ENCODE data around the gene TAF1B. TPM values are rescaled to one million over a fixed set of nuclear protein-coding genes. Genes with fewer than 3 reads are reported as not detected.

The TAF1B gene
- total and polyA plus RNA-seq, 2 donors (not counting 1 experiment from before 2014, with no cell fraction given) = 19.5 to 32.9 TPM

DNA sequence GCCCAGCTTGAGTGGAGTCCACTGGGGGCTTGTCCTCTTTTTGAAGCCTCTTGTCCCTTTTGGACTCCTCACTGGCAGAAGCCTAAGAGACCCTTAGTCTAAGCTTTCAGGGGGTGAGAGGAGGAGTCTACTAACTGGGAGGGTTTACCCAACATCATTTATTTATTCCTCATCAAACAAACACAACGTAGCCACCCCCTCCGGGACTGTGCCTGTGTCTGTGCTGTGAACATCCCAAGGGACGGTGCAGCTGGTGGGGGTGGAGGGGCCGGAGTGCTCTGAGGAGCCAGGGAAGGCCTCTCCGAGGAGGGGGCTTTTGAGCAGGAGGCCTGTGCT lies 42.7 kb upstream of the TAF1B start:
- Histone ChIP-seq H3K9ac (ENCODE audit: insufficient read depth, low read length) (no peak overlapping the region), H2AFZ (ENCODE audit: low read length) (no peak overlapping the region), H3K4me2 (ENCODE audit: extremely low read depth, insufficient read depth, low read length) (no peak overlapping the region), H3K4me3 (replicated peaks in 1 of 4; ENCODE audit: control extremely low read depth in 1 of 4, insufficient read depth in 1 of 4, low read depth in 3 of 4, low read length in 4 of 4) (no peak overlapping the region), H3K27me3 (ENCODE audit: control insufficient read depth, insufficient read depth, low read length) (no peaks in the 10 kb centered on the region), H3K36me3 (ENCODE audit: control insufficient read depth, insufficient read depth, low read length) (no peaks in the 10 kb centered on the region), H4K20me1 (ENCODE audit: control insufficient read depth, extremely low read depth, insufficient read depth, low read length) (no peaks in the 10 kb centered on the region), H3K27ac (ENCODE audit: insufficient read depth, low read length) (peak overlapping the region; percentile 20), H3K79me2 (ENCODE audit: control insufficient read depth, insufficient read depth, low read length) (no peaks in the 10 kb centered on the region), H3K9me3 (ENCODE audit: control insufficient read depth, insufficient read depth, low read depth, low read length) (no peaks in the 10 kb centered on the region), H3K4me1 (ENCODE audit: control insufficient read depth, extremely low read depth, insufficient read depth, low read length) (peaks cover 22% of the 10 kb centered on the region)
- no peak for DNase-seq (ENCODE audit: low read depth in 2 of 2)
- TF ChIP-seq EZH2 (IDR thresholded peaks at IDR 0.05; ENCODE audit: low read length, missing control alignments) = no peak
- TF ChIP-seq, protein P1, sequence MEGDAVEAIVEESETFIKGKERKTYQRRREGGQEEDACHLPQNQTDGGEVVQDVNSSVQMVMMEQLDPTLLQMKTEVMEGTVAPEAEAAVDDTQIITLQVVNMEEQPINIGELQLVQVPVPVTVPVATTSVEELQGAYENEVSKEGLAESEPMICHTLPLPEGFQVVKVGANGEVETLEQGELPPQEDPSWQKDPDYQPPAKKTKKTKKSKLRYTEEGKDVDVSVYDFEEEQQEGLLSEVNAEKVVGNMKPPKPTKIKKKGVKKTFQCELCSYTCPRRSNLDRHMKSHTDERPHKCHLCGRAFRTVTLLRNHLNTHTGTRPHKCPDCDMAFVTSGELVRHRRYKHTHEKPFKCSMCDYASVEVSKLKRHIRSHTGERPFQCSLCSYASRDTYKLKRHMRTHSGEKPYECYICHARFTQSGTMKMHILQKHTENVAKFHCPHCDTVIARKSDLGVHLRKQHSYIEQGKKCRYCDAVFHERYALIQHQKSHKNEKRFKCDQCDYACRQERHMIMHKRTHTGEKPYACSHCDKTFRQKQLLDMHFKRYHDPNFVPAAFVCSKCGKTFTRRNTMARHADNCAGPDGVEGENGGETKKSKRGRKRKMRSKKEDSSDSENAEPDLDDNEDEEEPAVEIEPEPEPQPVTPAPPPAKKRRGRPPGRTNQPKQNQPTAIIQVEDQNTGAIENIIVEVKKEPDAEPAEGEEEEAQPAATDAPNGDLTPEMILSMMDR (conservative IDR thresholded peaks at IDR 0.05 in 1 of 2, IDR thresholded peaks at IDR 0.05 in 1 of 2; ENCODE audit: low read depth in 1 of 2, low read length in 2 of 2) = no peak

DNA sequence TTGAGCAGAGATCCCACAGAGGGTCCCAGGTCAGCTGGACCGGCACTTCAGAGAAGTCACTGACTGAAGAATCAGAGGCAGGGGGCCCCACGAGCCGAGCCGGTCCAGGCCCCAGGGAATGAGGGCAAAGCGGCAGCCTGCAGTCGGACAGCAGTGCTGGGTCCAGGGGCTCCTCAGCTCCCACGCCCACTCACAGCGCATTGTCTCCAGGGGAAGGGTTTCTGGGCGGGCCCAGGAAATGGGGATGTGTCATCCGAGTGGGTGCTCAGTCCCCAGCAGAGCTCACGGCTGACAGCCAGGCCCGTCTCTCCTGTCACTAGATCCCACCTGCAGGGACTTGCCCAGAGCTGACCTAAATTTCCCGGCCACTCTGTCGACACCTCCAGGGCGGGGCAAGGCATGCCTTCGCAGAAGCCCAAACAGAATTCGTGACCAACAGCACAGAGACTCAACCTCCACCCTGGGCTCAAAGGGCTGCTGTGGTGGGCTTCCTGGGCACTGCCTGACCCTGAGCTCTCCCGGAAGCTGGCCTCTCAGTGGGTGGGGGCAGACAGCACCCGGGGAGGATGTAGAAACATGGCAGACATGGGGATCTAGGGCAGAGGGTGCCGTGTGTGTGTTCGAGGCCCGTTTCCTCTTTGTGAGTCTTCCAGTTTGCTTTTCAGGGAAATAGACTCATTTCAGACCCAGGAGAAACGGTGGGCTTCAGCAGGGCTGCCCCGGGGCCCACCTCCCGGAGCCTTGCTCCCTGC lies 42.1 kb upstream of the TAF1B start:
- H3K4me3 ChIP-seq (replicated peaks in 1 of 4; ENCODE audit: control extremely low read depth in 1 of 4, insufficient read depth in 1 of 4, low read depth in 3 of 4, low read length in 4 of 4) = no peak overlapping the region
- H2AFZ ChIP-seq (ENCODE audit: low read length) = no peak overlapping the region
- H3K4me1 ChIP-seq (ENCODE audit: control insufficient read depth, extremely low read depth, insufficient read depth, low read length) = peaks cover 22% of the 10 kb centered on the region
- no peaks in the 10 kb centered on the region for H4K20me1 ChIP-seq (ENCODE audit: control insufficient read depth, extremely low read depth, insufficient read depth, low read length)
- H3K27ac ChIP-seq (ENCODE audit: insufficient read depth, low read length) = peak overlapping the region; percentile 62
- DNase-seq (ENCODE audit: low read depth in 2 of 2) = peak; percentile 48 to 80
- no peak overlapping the region for H3K9ac ChIP-seq (ENCODE audit: insufficient read depth, low read length)
- TF ChIP-seq EZH2 (IDR thresholded peaks at IDR 0.05; ENCODE audit: low read length, missing control alignments) = no peak
- TF ChIP-seq, protein P1 (conservative IDR thresholded peaks at IDR 0.05 in 1 of 2, IDR thresholded peaks at IDR 0.05 in 1 of 2; ENCODE audit: low read depth in 1 of 2, low read length in 2 of 2) = no peak
- H3K79me2 ChIP-seq (ENCODE audit: control insufficient read depth, insufficient read depth, low read length) = no peaks in the 10 kb centered on the region
- H3K36me3 ChIP-seq (ENCODE audit: control insufficient read depth, insufficient read depth, low read length) = no peaks in the 10 kb centered on the region
- H3K4me2 ChIP-seq (ENCODE audit: extremely low read depth, insufficient read depth, low read length) = no peak overlapping the region
- no peaks in the 10 kb centered on the region for H3K27me3 ChIP-seq (ENCODE audit: control insufficient read depth, insufficient read depth, low read length)
- H3K9me3 ChIP-seq (ENCODE audit: control insufficient read depth, insufficient read depth, low read depth, low read length) = no peaks in the 10 kb centered on the region

DNA sequence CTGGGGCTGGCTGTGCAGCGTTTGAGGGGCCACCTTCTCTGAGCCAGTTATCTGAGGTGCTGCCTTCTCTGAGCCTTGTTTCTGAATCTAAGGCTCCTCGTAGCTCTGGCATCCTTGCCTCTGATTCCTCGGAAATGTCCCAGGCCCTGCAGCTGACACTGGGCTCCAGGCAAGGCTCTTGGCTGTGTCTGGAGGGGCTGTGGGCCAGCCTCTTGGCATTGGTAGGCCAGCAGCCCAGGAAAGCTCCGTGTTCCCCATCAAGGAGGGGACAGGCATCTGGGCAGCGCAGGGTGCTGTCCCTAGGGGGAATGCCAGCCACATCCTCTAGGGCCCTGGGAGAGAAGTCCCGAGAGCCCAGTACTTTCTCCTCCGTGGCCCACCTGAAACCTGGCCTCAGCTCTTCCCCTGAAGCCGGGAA lies 40.7 kb upstream of the TAF1B start:
- TF ChIP-seq, protein P1 (conservative IDR thresholded peaks at IDR 0.05 in 1 of 2, IDR thresholded peaks at IDR 0.05 in 1 of 2; ENCODE audit: low read depth in 1 of 2, low read length in 2 of 2) = no peak
- TF ChIP-seq EZH2 (IDR thresholded peaks at IDR 0.05; ENCODE audit: low read length, missing control alignments) = no peak
- no peaks in the 10 kb centered on the region for H3K27me3 ChIP-seq (ENCODE audit: control insufficient read depth, insufficient read depth, low read length)
- H3K27ac ChIP-seq (ENCODE audit: insufficient read depth, low read length) = peak overlapping the region; percentile 37
- peaks cover 22% of the 10 kb centered on the region for H3K4me1 ChIP-seq (ENCODE audit: control insufficient read depth, extremely low read depth, insufficient read depth, low read length)
- H3K4me3 ChIP-seq (replicated peaks in 1 of 4; ENCODE audit: control extremely low read depth in 1 of 4, insufficient read depth in 1 of 4, low read depth in 3 of 4, low read length in 4 of 4) = no peak overlapping the region
- DNase-seq (ENCODE audit: low read depth in 2 of 2) = no peak
- H3K4me2 ChIP-seq (ENCODE audit: extremely low read depth, insufficient read depth, low read length) = no peak overlapping the region
- H3K9me3 ChIP-seq (ENCODE audit: control insufficient read depth, insufficient read depth, low read depth, low read length) = no peaks in the 10 kb centered on the region
- H4K20me1 ChIP-seq (ENCODE audit: control insufficient read depth, extremely low read depth, insufficient read depth, low read length) = no peaks in the 10 kb centered on the region
- H3K79me2 ChIP-seq (ENCODE audit: control insufficient read depth, insufficient read depth, low read length) = no peaks in the 10 kb centered on the region
- no peaks in the 10 kb centered on the region for H3K36me3 ChIP-seq (ENCODE audit: control insufficient read depth, insufficient read depth, low read length)
- H2AFZ ChIP-seq (ENCODE audit: low read length) = no peak overlapping the region
- H3K9ac ChIP-seq (ENCODE audit: insufficient read depth, low read length) = no peak overlapping the region
